NCI-H69 (cell line): ENCODE measurements around the gene MED14.

Source experiments
- DNase-seq: peaks from one replicate; lab custom pipeline; 2025; lab: John Stamatoyannopoulos, UW

MED14 gene

GRCh38 chrX:40603446-40603845, 131.9 kb downstream of the MED14 start:
- DNase-seq = no peak
